Thyroid gland (tissue), 4 donors: ENCODE results near the gene CNDP2.

Experiments used
- CTCF ChIP-seq, 6 experiments: fragments of 200-600 bp in 3 of 6; fragments of 450-650 bp in 3 of 6; sonication (generic) in 3 of 6; IDR thresholded peaks; one replicate each; pipeline ENCODE4 v1.5.1; 2016 to 2019; ENCODE audit warnings: antibody characterized with exemption in 6 of 6, mild to moderate bottlenecking in 2 of 6, inconsistent platforms in 1 of 6, moderate library complexity in 1 of 6
- POLR2A ChIP-seq, 2 donors: fragments of 450-650 bp; IDR thresholded peaks; one replicate each; pipeline ENCODE4 v1.6.1; 2017; ENCODE audit warnings: antibody characterized with exemption in 2 of 2, mild to moderate bottlenecking in 2 of 2, moderate library complexity in 1 of 2

GRCh38 chr18:74512321-74513053 is 16.3 kb downstream of the CNDP2 start:
- TF ChIP-seq CTCF (IDR thresholded peaks at IDR 0.05) (no peak), POLR2A (IDR thresholded peaks at IDR 0.05) (no peak)
